Loucy (cell line): Measurements from ENCODE around the gene LMNTD2.

Source experiments
- H2AFZ ChIP-seq: fragments of 200-600 bp; sonication (generic); 2 replicates; pipeline ENCODE4 v1.6.0; 2016; ENCODE audit warnings: antibody characterized with exemption, mild to moderate bottlenecking, low read length, moderate library complexity
- H3F3A ChIP-seq: fragments of 200-600 bp; 2 replicates; pipeline ENCODE4 v1.6.0; 2016; ENCODE audit warnings: antibody characterized with exemption, low read depth, mild to moderate bottlenecking
- H3K27me3 ChIP-seq: fragments of 200-600 bp; sonication (generic); 2 replicates; pipeline ENCODE4 v1.6.1; 2014; ENCODE audit warnings: low read length, mild to moderate bottlenecking; ENCODE audit not compliant: insufficient read depth, poor library complexity, severe bottlenecking
- H3K36me3 ChIP-seq: fragments of 200-600 bp; sonication (generic); 2 replicates; pipeline ENCODE4 v1.6.1; 2016; ENCODE audit warnings: low read length; ENCODE audit not compliant: insufficient read depth
- H3K4me1 ChIP-seq: fragments of 200-600 bp; sonication (generic); 2 replicates; pipeline ENCODE4 v1.5.1; 2014; ENCODE audit warnings: low read length, mild to moderate bottlenecking; ENCODE audit not compliant: insufficient read depth, poor library complexity, severe bottlenecking
- H3K4me2 ChIP-seq: fragments of 200-600 bp; sonication (generic); 2 replicates; pipeline ENCODE4 v1.6.0; 2014; ENCODE audit warnings: antibody characterized with exemption, low read length, low read depth, mild to moderate bottlenecking; ENCODE audit not compliant: poor library complexity, severe bottlenecking
- H3K4me3 ChIP-seq: fragments of 200-600 bp; sonication (generic); 2 replicates; pipeline ENCODE4 v1.5.1; 2014; ENCODE audit warnings: low read length, mild to moderate bottlenecking, mixed read lengths; ENCODE audit not compliant: poor library complexity, severe bottlenecking
- H3K79me2 ChIP-seq: fragments of 200-600 bp; sonication (generic); 2 replicates; pipeline ENCODE4 v1.6.1; 2014; ENCODE audit warnings: low read length; ENCODE audit not compliant: insufficient read depth
- H3K9ac ChIP-seq: fragments of 200-600 bp; sonication (generic); 2 replicates; pipeline ENCODE4 v1.6.0; 2014; ENCODE audit warnings: mild to moderate bottlenecking, low read depth, low read length, moderate library complexity; ENCODE audit not compliant: poor library complexity, severe bottlenecking
- H3K9me2 ChIP-seq: fragments of 200-600 bp; sonication (generic); replicated peaks from 2 replicates; pipeline ENCODE4 v1.6.1; 2016; ENCODE audit warnings: low read depth, low read length, mixed read lengths
- H3K9me3 ChIP-seq: fragments of 200-600 bp; sonication (generic); 2 replicates; pipeline ENCODE4 v1.6.1; 2014; ENCODE audit warnings: mild to moderate bottlenecking, antibody characterized with exemption, low read length, low read depth; ENCODE audit not compliant: insufficient read depth
- H4K20me1 ChIP-seq: fragments of 200-600 bp; sonication (generic); 2 replicates; pipeline ENCODE4 v1.6.0; 2014; ENCODE audit warnings: antibody characterized with exemption, low read length, mild to moderate bottlenecking; ENCODE audit not compliant: insufficient read depth, poor library complexity, severe bottlenecking
- CTCF ChIP-seq: fragments of 200-600 bp; sonication (generic); conservative IDR thresholded peaks from 2 replicates; pipeline ENCODE4 v1.5.1; 2014; ENCODE audit warnings: mild to moderate bottlenecking, antibody characterized with exemption, low read length
- EZH2phosphoT487 ChIP-seq: fragments of 200-600 bp; IDR thresholded peaks from 2 replicates; pipeline ENCODE4 v1.6.1; 2018; ENCODE audit warnings: antibody characterized with exemption, mild to moderate bottlenecking, moderate library complexity, borderline replicate concordance

The LMNTD2 gene

GRCh38 chr11:536841-537621 is 23.5 kb downstream of the LMNTD2 start, which contains the start of gene LRRC56:
Gene LRRC56, plus strand, starts transcription at chr11:537527. Its CDS starts 3,158 bp downstream, at chr11:540685.
- peaks cover 2% of the 10 kb centered on the region; the same call in 1 of the 2 replicates for H3K36me3 ChIP-seq
- peaks cover 17% of the 10 kb centered on the region for H3K4me1 ChIP-seq
- no peaks in the 10 kb centered on the region for H3K9me2 ChIP-seq
- peaks cover 17% of the 10 kb centered on the region for H3K79me2 ChIP-seq
- H3F3A ChIP-seq: no peaks in the 10 kb centered on the region
- no peak within 1 kb of the TSS for H2AFZ ChIP-seq
- no peaks in the 10 kb centered on the region for H3K27me3 ChIP-seq
- peak within 1 kb of the TSS; percentile 81 for H3K9ac ChIP-seq
- peaks cover 18% of the 10 kb centered on the region for H4K20me1 ChIP-seq
- TF ChIP-seq EZH2phosphoT487: no peak
- TF ChIP-seq CTCF: no peak
- peak within 1 kb of the TSS; percentile 70 for H3K4me2 ChIP-seq
- H3K4me3 ChIP-seq: peak within 1 kb of the TSS; percentile 82
- H3K9me3 ChIP-seq: no peaks in the 10 kb centered on the region

- Histone ChIP-seq H3K4me2 (peak within 1 kb of the TSS; percentile 94), H3F3A (no peaks in the 10 kb centered on the region), H3K9me2 (no peaks in the 10 kb centered on the region), H3K36me3 (peaks cover 4% of the 10 kb centered on the region; the same call in 1 of the 2 replicates), H3K4me1 (peaks cover 17% of the 10 kb centered on the region), H3K79me2 (peaks cover 17% of the 10 kb centered on the region), H4K20me1 (peaks cover 18% of the 10 kb centered on the region), H3K9ac (peak within 1 kb of the TSS; percentile 85), H3K9me3 (no peaks in the 10 kb centered on the region), H3K27me3 (no peaks in the 10 kb centered on the region), H3K4me3 (peak within 1 kb of the TSS; percentile 94), H2AFZ (peak within 1 kb of the TSS; percentile 87)
- no peak for TF ChIP-seq EZH2phosphoT487
- no peak for TF ChIP-seq CTCF
Measured at GRCh38 chr11:535519-536454, 24.8 kb downstream of the LMNTD2 start, which contains the start of gene HRAS. Gene HRAS, minus strand, starts transcription at chr11:535576.

DNA sequence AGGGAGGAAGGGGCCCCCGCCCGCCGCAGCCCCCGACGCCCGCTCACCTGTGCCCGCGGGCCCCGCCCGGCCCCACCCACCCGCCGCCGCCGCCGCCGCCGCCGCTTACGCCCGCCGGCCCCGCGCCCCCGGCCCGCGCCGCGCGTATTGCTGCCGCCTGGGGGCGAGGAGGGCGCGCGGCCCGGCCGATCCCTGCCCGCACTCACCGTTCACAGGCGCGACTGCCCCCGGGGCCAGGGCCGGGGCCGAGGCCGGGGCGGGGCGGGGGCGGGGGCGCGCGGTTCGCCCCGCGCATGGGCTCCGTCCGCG is 25.4 kb downstream of the LMNTD2 start:
- H3K36me3 ChIP-seq: peaks cover 4% of the 10 kb centered on the region; the same call in 1 of the 2 replicates
- peaks cover 17% of the 10 kb centered on the region for H3K79me2 ChIP-seq
- peak overlapping the region; percentile 94 for H3K4me3 ChIP-seq
- no peaks in the 10 kb centered on the region for H3K9me3 ChIP-seq
- peaks cover 17% of the 10 kb centered on the region for H3K4me1 ChIP-seq
- no peaks in the 10 kb centered on the region for H3K27me3 ChIP-seq
- no peak overlapping the region for H3K4me2 ChIP-seq
- peak overlapping the region; percentile 85 for H3K9ac ChIP-seq
- no peaks in the 10 kb centered on the region for H3K9me2 ChIP-seq
- H2AFZ ChIP-seq: no peak overlapping the region
- no peaks in the 10 kb centered on the region for H3F3A ChIP-seq
- peaks cover 18% of the 10 kb centered on the region for H4K20me1 ChIP-seq
- TF ChIP-seq EZH2phosphoT487 (no peak), CTCF (no peak)
